GM19463 (cell line): ENCODE data around the gene SPG7.
"Not testable (repeated sequence)": the region's sequence is repeated elsewhere in the genome, so short reads cannot be mapped to it uniquely, and the experiment has no call there.

Experiments used
- ATAC-seq: cut with Tn5 transposase; IDR thresholded peaks from one replicate; pipeline ENCODE4 v1.9.1; 2021; ENCODE audit warnings: mild to moderate bottlenecking, moderate library complexity; ENCODE audit not compliant: unreplicated experiment

Gene SPG7

DNA sequence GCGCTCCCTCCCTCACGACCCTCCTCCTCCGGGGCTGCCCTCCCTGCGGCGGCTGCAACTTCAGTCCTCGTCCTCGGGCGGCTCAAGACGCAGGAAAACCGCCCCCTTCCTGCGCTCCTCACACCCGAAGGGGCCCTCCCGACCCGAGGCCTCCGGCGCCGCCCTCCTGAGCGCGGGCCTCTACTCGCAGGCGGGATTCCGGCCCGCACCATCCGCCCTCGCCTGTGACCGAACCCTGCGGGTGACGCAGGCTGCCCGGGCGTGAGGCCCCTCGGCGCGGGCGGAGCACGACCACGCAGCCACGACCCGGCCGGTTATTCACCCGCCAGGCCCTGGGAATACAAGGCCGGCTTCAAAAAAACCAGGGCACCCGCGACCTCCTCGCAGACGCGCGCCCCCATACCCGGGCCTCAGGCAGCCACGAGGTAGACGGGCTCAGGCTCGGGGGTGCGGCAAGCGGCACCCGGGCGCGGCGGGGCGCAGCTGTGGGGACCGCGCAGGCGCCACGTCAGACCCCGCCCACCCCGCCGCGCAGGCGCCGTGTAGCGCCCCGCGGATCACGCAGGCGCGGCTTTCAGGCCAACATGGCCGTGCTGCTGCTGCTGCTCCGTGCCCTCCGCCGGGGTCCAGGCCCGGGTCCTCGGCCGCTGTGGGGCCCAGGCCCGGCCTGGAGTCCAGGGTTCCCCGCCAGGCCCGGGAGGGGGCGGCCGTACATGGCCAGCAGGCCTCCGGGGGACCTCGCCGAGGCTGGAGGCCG, at the start of gene SPG7:
SPG7 (plus strand) TSS at position 570 of the 757 bp plus-strand sequence; CDS start at position 585, 15 bp downstream.
- peak; percentile 54 for ATAC-seq

- no peak for ATAC-seq
Measured at GRCh38 chr16:89458551-89458950, 49.7 kb upstream of the SPG7 start.

GRCh38 chr16:89458967-89459366, 49.2 kb upstream of the SPG7 start:
- no peak for ATAC-seq

DNA sequence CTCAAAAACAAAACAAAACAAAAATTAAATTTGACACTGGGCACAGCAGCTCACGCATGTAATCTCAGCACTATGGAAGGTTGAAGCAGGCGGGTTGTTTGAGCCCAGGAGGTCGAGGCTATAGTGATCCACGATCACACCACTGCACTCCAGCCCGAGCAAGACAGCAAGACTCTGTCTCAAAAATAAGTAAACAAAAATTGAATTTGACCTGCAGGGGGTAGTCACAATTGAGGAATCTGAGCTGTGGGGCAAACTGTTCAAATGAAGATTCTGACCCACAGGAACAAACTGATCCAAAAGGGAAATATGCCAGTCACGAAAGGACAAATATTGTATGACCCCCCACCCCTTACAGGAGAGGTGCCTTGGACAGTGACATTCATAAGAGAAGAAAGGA, 47.6 kb upstream of the SPG7 start:
- ATAC-seq, result no peak

DNA sequence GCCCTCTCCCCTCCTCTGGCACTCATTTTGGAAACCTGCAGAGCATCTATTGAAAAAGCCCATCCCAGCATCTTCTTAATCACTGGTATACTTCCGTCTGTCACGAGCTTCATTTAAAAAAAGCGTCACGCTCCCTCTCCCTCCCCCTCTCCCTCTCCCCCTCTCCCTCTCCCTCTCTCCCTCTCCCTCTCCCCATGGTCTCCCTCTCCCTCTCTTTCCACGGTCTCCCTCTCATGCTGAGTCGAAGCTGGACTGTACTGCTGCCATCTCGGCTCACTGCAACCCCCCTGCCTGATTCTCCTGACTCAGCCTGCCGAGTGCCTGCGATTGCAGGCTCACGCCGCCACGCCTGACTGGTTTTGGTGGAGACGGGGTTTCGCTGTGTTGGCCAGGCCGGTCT, 46.3 kb upstream of the SPG7 start:
- not testable (repeated sequence) for ATAC-seq

- not testable (repeated sequence) for ATAC-seq
Measured at GRCh38 chr16:89462639-89463038, 45.6 kb upstream of the SPG7 start.

GRCh38 chr16:89463312-89463711, 44.9 kb upstream of the SPG7 start:
- ATAC-seq, result not testable (repeated sequence)

DNA sequence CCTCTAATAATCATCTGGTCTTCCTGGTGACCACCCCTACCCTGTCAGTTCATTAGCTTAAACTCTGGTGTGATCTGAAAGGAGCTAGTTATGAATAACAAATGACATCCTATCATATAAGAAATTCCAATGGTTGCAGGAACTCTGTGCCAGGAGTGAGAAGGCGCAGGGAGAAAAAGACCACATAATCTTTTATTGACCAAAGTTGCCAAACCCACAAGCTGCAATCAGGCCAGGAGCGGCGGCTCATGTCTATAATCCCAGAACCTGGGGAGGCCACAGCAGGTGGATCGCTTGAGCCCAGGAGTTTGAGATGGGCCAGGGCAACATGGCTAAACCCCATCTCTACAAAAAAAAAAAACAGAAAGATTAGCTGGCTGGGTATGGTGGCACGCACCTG, 41.3 kb upstream of the SPG7 start:
- ATAC-seq, result no peak

DNA sequence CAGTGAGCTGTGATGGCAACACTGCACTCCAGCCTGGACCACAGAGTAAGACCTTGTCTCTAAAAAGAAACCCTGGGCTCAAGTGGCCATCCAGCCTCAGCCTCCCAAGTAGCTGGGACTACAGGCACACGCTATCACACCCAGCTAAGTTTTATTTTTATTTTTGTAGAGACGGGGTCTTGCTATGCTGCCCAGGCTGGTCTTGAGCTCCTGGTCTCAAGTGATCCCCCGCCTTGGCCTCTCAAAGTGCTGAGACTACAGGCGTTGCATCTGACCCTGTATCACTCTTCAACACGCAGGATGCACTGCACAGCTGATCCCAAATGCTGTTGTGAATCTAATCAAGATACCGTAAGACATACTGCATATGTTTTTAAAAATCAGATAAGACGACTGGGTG, 40.8 kb upstream of the SPG7 start:
- ATAC-seq, result no peak

GRCh38 chr16:89472711-89473075, 35.5 kb upstream of the SPG7 start:
- no peak for ATAC-seq

GRCh38 chr16:89473136-89473712, 35.0 kb upstream of the SPG7 start:
- ATAC-seq, result no peak

DNA sequence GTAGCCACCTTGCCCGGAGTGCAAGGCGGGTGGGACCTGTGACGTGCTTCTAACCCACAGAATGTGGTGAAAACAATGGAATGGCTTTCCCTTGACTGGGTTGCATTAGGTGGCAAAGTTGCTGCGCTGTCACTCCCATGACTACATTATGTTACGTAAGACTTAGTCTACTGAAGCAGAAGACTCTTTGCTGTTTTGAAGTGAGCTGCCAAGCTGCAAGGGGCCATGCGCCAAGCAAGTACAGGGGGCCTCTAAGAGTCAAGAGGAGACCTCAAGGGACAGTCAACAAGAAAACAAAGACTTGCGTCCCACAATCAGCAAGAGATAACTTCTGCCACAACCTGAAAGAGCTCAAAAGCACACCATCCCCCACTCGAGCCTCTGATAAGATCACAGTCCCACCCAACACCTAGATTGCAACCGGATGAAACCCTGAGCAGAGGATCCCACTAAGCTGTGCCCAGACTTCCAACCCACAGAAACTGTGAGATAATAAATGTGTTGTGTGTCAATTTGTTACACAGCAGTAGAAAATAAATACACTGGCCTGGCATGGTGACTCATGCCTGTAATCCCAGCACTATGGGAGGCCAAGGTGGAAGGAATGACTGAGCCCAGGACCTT, 34.3 kb upstream of the SPG7 start:
- ATAC-seq, result no peak

DNA sequence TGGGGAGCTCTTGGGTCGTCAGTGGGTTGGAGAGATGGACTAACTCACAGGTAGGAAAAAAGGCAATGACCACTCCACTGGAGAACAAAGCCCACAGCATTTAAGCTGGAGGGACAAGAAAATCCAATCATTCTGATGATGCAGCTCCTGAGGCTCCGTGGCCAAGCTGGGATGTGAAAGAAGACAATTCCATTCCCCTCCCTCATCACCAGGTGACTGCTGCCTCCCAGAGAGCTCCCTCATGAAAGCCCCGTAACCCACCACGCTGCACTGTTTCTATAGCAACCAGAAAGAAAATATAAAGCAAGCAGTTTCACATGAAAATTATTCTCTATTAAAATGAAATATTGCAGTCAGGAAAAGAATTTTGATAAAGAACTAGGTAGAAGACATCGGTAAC, 33.1 kb upstream of the SPG7 start:
- no peak for ATAC-seq

DNA sequence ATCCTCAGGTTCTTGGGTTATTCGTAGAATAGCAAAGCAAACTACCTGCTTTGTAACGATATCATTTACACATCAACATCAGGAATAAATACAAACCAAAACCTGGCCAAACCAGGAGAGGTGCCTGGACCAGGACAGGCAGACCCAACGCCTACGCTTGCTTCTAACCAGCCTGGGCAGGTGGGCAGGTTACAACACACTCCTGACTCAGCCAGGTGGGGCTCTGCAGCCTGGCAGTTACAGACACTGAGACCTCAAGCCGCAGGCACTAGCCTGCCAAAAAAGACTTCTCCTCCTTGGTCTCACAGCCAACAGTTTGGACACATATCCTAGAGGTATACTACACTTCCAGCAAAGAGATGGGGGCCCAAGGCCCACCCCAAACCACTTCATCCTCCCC, 31.8 kb upstream of the SPG7 start:
- ATAC-seq, result peak; percentile 19

DNA sequence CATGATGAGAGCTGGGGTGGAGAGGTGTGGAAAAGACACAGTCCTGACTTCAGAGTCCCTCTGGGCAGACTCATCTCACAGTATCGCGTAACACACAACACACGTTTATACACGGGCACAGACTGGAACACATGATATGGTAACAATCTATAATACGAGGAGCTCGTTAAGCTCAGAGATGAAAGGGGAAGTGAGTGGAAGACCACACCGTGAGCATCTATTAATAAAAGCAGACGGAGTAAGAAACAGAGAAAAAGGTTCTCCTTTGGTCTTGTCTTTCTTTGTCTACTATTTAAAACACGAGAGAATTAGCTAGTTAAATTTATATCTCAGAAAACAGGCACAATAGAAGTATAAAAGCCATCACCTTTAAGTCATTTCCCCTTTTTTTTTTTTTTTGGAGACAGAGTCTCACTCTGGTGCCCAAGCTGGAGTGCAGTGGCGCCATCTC, 31.4 kb upstream of the SPG7 start:
- peak; percentile 47 for ATAC-seq

GRCh38 chr16:89478576-89479221, 29.5 kb upstream of the SPG7 start:
- no peak for ATAC-seq

DNA sequence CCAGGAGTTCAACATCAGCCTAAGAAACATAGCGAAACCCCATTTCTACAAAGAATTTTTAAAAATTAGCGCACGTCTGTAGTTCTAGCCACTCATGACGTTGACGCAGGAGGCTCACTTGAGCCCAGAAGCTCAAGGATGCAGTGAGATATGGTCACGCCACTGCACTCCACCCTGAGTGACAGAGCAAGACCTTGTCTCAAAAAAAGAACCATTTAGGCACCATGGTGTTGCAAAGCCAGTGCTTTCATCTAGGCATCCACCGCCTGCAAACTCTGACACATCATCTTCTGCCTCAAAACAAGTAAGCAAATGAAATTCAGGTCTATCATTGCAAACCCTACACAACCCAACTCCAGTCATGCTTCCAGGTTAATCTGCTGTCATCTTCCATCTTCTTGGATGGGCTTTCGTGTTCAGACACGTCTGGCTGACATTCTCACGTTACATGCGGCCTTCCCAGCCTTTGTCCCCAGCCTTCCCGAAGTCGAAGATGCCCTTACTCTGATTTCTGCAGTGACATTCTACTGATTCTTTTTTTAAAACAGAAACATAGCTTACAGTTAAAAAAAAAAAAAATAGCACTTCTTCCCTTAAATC, 26.7 kb upstream of the SPG7 start:
- no peak for ATAC-seq

DNA sequence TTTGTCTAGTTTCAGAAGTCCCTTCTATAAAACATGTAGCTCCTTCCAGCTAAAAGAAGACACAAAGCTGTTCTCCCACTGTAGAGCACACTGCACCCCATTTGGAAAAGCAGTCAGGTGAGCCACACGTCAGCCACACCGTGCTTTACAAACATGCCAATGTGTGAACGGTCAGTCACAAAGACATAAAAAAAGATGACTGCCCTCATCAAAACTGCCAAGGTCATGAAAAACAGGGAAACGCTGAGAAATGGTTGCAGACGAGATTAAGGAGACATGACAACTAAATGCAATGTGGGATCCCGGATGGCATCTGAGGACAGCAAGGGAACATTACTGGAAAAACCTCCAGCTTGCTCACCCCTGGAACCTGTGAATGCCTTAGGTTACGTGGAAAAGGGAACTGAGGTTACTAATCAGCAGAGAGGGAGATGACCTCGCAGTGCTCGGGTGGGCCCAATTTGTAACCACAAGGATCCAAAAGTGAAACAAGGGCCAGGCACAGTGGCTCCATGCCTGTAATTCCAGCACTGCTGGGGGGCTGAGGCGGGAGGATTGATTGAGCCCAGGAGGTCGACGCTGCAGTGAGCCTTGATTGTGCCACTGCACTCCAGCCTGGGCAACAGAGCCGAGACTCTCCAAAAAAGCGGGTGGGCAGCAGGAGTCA, 25.9 kb upstream of the SPG7 start:
- no peak for ATAC-seq

DNA sequence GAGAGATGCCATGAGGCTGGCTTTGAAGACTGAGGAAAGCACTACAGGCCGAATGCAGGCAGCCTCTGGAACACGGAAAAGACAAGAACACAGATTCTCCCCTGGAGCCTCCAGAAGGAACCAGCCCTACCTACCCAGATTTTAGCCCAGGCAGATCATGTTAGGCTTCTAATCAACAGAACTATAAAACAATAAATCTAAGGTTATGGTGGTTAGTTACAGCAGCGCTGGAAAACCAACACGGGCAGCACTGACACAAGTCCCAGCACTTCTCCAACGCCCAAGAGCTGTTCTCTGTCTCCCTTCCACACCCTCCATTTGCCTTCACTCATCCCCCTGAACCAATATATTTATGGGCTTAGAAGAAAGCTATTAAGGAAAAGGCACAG, 25.4 kb upstream of the SPG7 start:
- no peak for ATAC-seq

- no peak for ATAC-seq
Measured at GRCh38 chr16:89484041-89484501, 24.1 kb upstream of the SPG7 start.
